Trophoblast cell (in vitro differentiated cells and primary cell): Measurements from ENCODE around the gene ZNF774.

Experiments
- DNase-seq, 2 donors: peaks; one replicate each; pipeline ENCODE4 v3.0.0-alpha.2; 2016
- H2AFZ ChIP-seq: 2 replicates; pipeline ENCODE4 v1.6.1; 2013; ENCODE audit warnings: low read length, moderate library complexity, mild to moderate bottlenecking; ENCODE audit not compliant: insufficient read depth, poor library complexity
- H2AK5ac ChIP-seq: 2 replicates; pipeline ENCODE4 v1.6.1; 2013; ENCODE audit warnings: mild to moderate bottlenecking, low read length
- H2BK120ac ChIP-seq: 2 replicates; pipeline ENCODE4 v1.6.1; 2013; ENCODE audit warnings: low read length, mild to moderate bottlenecking, moderate library complexity; ENCODE audit not compliant: insufficient read depth, poor library complexity
- H2BK12ac ChIP-seq: 2 replicates; pipeline ENCODE4 v1.6.1; 2013; ENCODE audit warnings: mild to moderate bottlenecking, low read length, moderate library complexity
- H2BK5ac ChIP-seq: 2 replicates; pipeline ENCODE4 v1.6.1; 2013; ENCODE audit warnings: low read length, low read depth, moderate library complexity, mild to moderate bottlenecking; ENCODE audit not compliant: poor library complexity
- H3K14ac ChIP-seq: 2 replicates; pipeline ENCODE4 v1.6.1; 2013; ENCODE audit warnings: mild to moderate bottlenecking, low read length
- H3K18ac ChIP-seq: 2 replicates; pipeline ENCODE4 v1.6.1; 2013; ENCODE audit warnings: mild to moderate bottlenecking, low read length
- H3K23ac ChIP-seq: 2 replicates; pipeline ENCODE4 v1.6.1; 2013; ENCODE audit warnings: low read length
- H3K27ac ChIP-seq: 2 replicates; pipeline ENCODE4 v1.5.1; 2013; ENCODE audit warnings: low read depth, mild to moderate bottlenecking, inconsistent platforms, low read length, moderate library complexity
- H3K27me3 ChIP-seq: 2 replicates; pipeline ENCODE4 v1.6.1; 2013; ENCODE audit warnings: inconsistent platforms, mild to moderate bottlenecking, low read length, moderate library complexity; ENCODE audit not compliant: insufficient read depth
- H3K36me3 ChIP-seq, 2 experiments: 1 replicate in 1 of 2; 2 replicates in 1 of 2; pipeline ENCODE4 v1.6.1; 2013; ENCODE audit warnings: low read length in 2 of 2, mild to moderate bottlenecking in 2 of 2, moderate library complexity in 1 of 2; ENCODE audit not compliant: insufficient read depth in 2 of 2, control insufficient read depth in 1 of 2
- H3K4ac ChIP-seq: 2 replicates; pipeline ENCODE4 v1.6.1; 2013; ENCODE audit warnings: low read depth, mild to moderate bottlenecking, low read length, moderate library complexity
- H3K4me1 ChIP-seq, 2 experiments: 1 replicate in 1 of 2; 2 replicates in 1 of 2; pipeline ENCODE4 v1.6.1; 2013; ENCODE audit warnings: low read length in 2 of 2, mild to moderate bottlenecking in 2 of 2, moderate library complexity in 1 of 2; ENCODE audit not compliant: insufficient read depth in 2 of 2, control insufficient read depth in 1 of 2
- H3K4me2 ChIP-seq: 2 replicates; pipeline ENCODE4 v1.6.1; 2013; ENCODE audit warnings: inconsistent platforms, mild to moderate bottlenecking, low read length, moderate library complexity
- H3K4me3 ChIP-seq: 2 replicates; pipeline ENCODE4 v1.5.1; 2013; ENCODE audit warnings: mild to moderate bottlenecking, low read depth, low read length, inconsistent platforms
- H3K79me1 ChIP-seq: one replicate; pipeline ENCODE4 v1.6.1; 2013; ENCODE audit warnings: low read length
- H3K79me2 ChIP-seq: 2 replicates; pipeline ENCODE4 v1.6.1; 2013; ENCODE audit warnings: low read length, mild to moderate bottlenecking; ENCODE audit not compliant: control insufficient read depth, insufficient read depth, poor library complexity
- H3K9ac ChIP-seq: 2 replicates; pipeline ENCODE4 v1.6.1; 2013; ENCODE audit warnings: mild to moderate bottlenecking, low read length
- H3K9me3 ChIP-seq: 2 replicates; pipeline ENCODE4 v1.6.1; 2013; ENCODE audit warnings: low read depth, mild to moderate bottlenecking, control low read depth, inconsistent platforms, low read length; ENCODE audit not compliant: insufficient read depth
- H4K12ac ChIP-seq: 2 replicates; pipeline ENCODE4 v1.6.1; 2013; ENCODE audit warnings: low read depth, mild to moderate bottlenecking, low read length, moderate library complexity
- H4K8ac ChIP-seq: 2 replicates; pipeline ENCODE4 v1.6.1; 2013; ENCODE audit warnings: low read depth, mild to moderate bottlenecking, low read length, moderate library complexity
- H4K91ac ChIP-seq: one replicate; pipeline ENCODE4 v1.6.1; 2013; ENCODE audit warnings: low read depth, mild to moderate bottlenecking, low read length, moderate library complexity
- WGBS: extraction: QIAGEN DNeasy Blood & Tissue Kit; methylation state at CpG from one replicate; pipeline ENCODE4 v1.1.7; 2013; ENCODE audit warnings: missing lambda C conversion rate; ENCODE audit not compliant: insufficient read length, insufficient coverage; ENCODE audit errors: extremely low coverage; 5-methylcytosine and 5-hydroxymethylcytosine counted together

ZNF774 gene

GRCh38 chr15:90325726-90326125 is 26.4 kb upstream of the ZNF774 start:
- no peak overlapping the region for H2BK5ac ChIP-seq
- H4K91ac ChIP-seq = no peak overlapping the region
- H3K4me2 ChIP-seq = no peak overlapping the region
- H3K79me2 ChIP-seq = no peaks in the 10 kb centered on the region
- H3K4me3 ChIP-seq = no peak overlapping the region
- no peak for DNase-seq
- no peak overlapping the region for H3K23ac ChIP-seq
- no peak overlapping the region for H3K18ac ChIP-seq
- H4K12ac ChIP-seq = no peak overlapping the region
- no CpG with 5 or more reads among the region's 4 CpGs for WGBS
- H3K9ac ChIP-seq = no peak overlapping the region
- peak overlapping the region; percentile 17 for H2AFZ ChIP-seq
- H2BK12ac ChIP-seq = peak overlapping the region; percentile 30
- no peak overlapping the region for H3K27ac ChIP-seq
- H2AK5ac ChIP-seq = no peak overlapping the region
- H3K14ac ChIP-seq = no peak overlapping the region
- H2BK120ac ChIP-seq = no peak overlapping the region
- H3K9me3 ChIP-seq = no peaks in the 10 kb centered on the region
- H4K8ac ChIP-seq = no peak overlapping the region
- no peaks in the 10 kb centered on the region for H3K36me3 ChIP-seq
- H3K4ac ChIP-seq = no peak overlapping the region
- H3K4me1 ChIP-seq = no peaks in the 10 kb centered on the region
- H3K27me3 ChIP-seq = no peaks in the 10 kb centered on the region
- no peaks in the 10 kb centered on the region for H3K79me1 ChIP-seq

GRCh38 chr15:90326441-90326840 is 25.6 kb upstream of the ZNF774 start:
- no peaks in the 10 kb centered on the region for H3K79me2 ChIP-seq
- H3K9ac ChIP-seq = no peak overlapping the region
- no peak overlapping the region for H4K8ac ChIP-seq
- H3K27me3 ChIP-seq = no peaks in the 10 kb centered on the region
- H3K27ac ChIP-seq = no peak overlapping the region
- no peak overlapping the region for H2AK5ac ChIP-seq
- H4K12ac ChIP-seq = no peak overlapping the region
- H3K4ac ChIP-seq = no peak overlapping the region
- H2BK120ac ChIP-seq = no peak overlapping the region
- H3K14ac ChIP-seq = no peak overlapping the region
- no peak overlapping the region for H4K91ac ChIP-seq
- no peaks in the 10 kb centered on the region for H3K9me3 ChIP-seq
- no peaks in the 10 kb centered on the region for H3K79me1 ChIP-seq
- no peak overlapping the region for H3K18ac ChIP-seq
- H2BK5ac ChIP-seq = no peak overlapping the region
- no peak overlapping the region for H2AFZ ChIP-seq
- H3K4me3 ChIP-seq = no peak overlapping the region
- H2BK12ac ChIP-seq = no peak overlapping the region
- no peak for DNase-seq
- no CpG with 5 or more reads among the region's 4 CpGs for WGBS
- no peak overlapping the region for H3K23ac ChIP-seq
- H3K4me1 ChIP-seq = no peaks in the 10 kb centered on the region
- H3K4me2 ChIP-seq = no peak overlapping the region
- H3K36me3 ChIP-seq = no peaks in the 10 kb centered on the region

DNA sequence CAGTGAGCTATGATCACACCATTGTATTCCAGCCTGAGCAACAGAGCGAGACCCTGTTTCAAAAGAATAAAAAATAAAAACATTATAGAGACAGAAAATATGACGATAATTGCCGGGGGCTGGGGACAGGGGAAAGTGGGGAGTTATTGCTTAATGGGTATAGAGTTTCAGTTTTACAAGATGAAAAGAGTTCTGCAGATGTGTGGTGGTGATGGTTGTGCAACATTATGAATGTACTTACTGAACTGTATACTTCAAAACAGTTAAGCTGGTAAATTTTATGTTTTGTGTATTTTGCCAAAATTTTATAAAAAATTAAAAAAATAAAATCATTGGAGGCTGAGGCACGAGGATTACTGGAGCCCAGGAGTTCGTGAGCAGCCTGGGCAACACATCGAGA is 24.8 kb upstream of the ZNF774 start:
- no peak overlapping the region for H3K14ac ChIP-seq
- H3K4me3 ChIP-seq = no peak overlapping the region

DNA sequence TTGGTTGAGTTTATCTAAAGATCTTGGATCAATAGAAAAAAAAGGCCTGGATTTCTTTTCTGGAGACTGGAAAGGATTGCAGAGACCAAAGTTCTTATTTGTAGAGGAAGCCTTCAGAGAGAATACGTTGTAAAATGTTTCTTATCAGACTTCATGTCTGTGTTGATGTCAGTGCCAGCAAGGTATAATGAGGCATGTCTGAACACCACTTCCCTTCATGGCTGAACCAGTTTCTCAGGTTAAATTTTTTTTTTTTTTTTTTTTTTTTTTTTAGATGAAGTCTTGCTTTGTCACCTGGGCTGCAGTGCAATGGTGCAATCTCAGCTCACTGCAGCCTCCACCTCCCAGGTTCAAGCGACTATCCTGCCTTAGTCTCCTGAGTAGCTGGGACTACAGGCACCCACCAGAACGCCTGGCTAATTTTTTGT is 17.8 kb upstream of the ZNF774 start:
- no peaks in the 10 kb centered on the region for H3K79me1 ChIP-seq
- H3K4me3 ChIP-seq = no peak overlapping the region
- H4K91ac ChIP-seq = no peak overlapping the region
- H2BK12ac ChIP-seq = no peak overlapping the region
- no peaks in the 10 kb centered on the region for H3K79me2 ChIP-seq
- WGBS = no CpG with 5 or more reads among the region's 3 CpGs
- no peak overlapping the region for H3K4ac ChIP-seq
- H3K14ac ChIP-seq = no peak overlapping the region
- peak; percentile 41 to 71 for DNase-seq
- H3K9ac ChIP-seq = no peak overlapping the region
- no peak overlapping the region for H4K8ac ChIP-seq
- H3K18ac ChIP-seq = no peak overlapping the region
- no peaks in the 10 kb centered on the region for H3K27me3 ChIP-seq
- H3K36me3 ChIP-seq = no peaks in the 10 kb centered on the region
- no peaks in the 10 kb centered on the region for H3K9me3 ChIP-seq
- H2AK5ac ChIP-seq = no peak overlapping the region
- peaks cover 2 to 6% of the 10 kb centered on the region in 2 experiments for H3K4me1 ChIP-seq
- H3K27ac ChIP-seq = no peak overlapping the region
- H3K4me2 ChIP-seq = no peak overlapping the region
- no peak overlapping the region for H2BK5ac ChIP-seq
- H4K12ac ChIP-seq = no peak overlapping the region
- no peak overlapping the region for H3K23ac ChIP-seq
- no peak overlapping the region for H2BK120ac ChIP-seq
- H2AFZ ChIP-seq = no peak overlapping the region

More for the DNA sequence above, 24.8 kb upstream of the ZNF774 start:
- no peaks in the 10 kb centered on the region for H3K79me2 ChIP-seq
- H3K79me1 ChIP-seq = no peaks in the 10 kb centered on the region
- no peak overlapping the region for H2BK5ac ChIP-seq
- no peaks in the 10 kb centered on the region for H3K4me1 ChIP-seq
- no peak overlapping the region for H3K4ac ChIP-seq
- no peak overlapping the region for H3K9ac ChIP-seq
- WGBS = no CpG with 5 or more reads among the region's 6 CpGs
- H3K9me3 ChIP-seq = no peaks in the 10 kb centered on the region
- H3K27ac ChIP-seq = no peak overlapping the region
- H3K4me2 ChIP-seq = no peak overlapping the region
- no peaks in the 10 kb centered on the region for H3K36me3 ChIP-seq
- no peak for DNase-seq
- H2BK12ac ChIP-seq = no peak overlapping the region
- no peak overlapping the region for H4K91ac ChIP-seq
- no peak overlapping the region for H4K8ac ChIP-seq
- H2AFZ ChIP-seq = no peak overlapping the region
- no peak overlapping the region for H2BK120ac ChIP-seq
- no peak overlapping the region for H2AK5ac ChIP-seq
- no peak overlapping the region for H4K12ac ChIP-seq
- no peak overlapping the region for H3K18ac ChIP-seq
- H3K23ac ChIP-seq = no peak overlapping the region
- no peaks in the 10 kb centered on the region for H3K27me3 ChIP-seq
